Liver (tissue), 3 donors: Measurements from ENCODE around the gene ABCB4.
A peak's percentile ranks its signal among the peaks of the same experiment; 100 is the strongest.

Source experiments
- EGR1 ChIP-seq, 2 donors: IDR thresholded peaks; 2 replicates each; pipeline ENCODE4 v1.6.1; 2016 to 2018; ENCODE audit warnings: antibody characterized with exemption in 2 of 2, low read depth in 2 of 2
- GABPA ChIP-seq, 2 donors: IDR thresholded peaks in 1 of 2; conservative IDR thresholded peaks in 1 of 2; 2 replicates each; pipeline ENCODE4 v1.6.1; 2016; ENCODE audit warnings: antibody characterized with exemption in 2 of 2, mild to moderate bottlenecking in 1 of 2, moderate library complexity in 1 of 2
- NR2F2 ChIP-seq: IDR thresholded peaks from 2 replicates; pipeline ENCODE4 v1.6.1; 2016; ENCODE audit warnings: antibody characterized with exemption
- RAD21 ChIP-seq, 2 donors: IDR thresholded peaks; 2 replicates each; pipeline ENCODE4 v1.6.1; 2016; ENCODE audit warnings: antibody characterized with exemption in 2 of 2, mild to moderate bottlenecking in 2 of 2
- RXRA ChIP-seq, 2 donors: IDR thresholded peaks; 2 replicates each; pipeline ENCODE4 v1.6.1; 2017 to 2018; ENCODE audit warnings: antibody characterized with exemption in 2 of 2, mild to moderate bottlenecking in 1 of 2
- SP1 ChIP-seq: IDR thresholded peaks from 2 replicates; pipeline ENCODE4 v1.6.1; 2018; ENCODE audit warnings: antibody characterized with exemption, mild to moderate bottlenecking
- TF ChIP-seq, protein P1 (sequence below): fragments of 150-350 bp; IDR thresholded peaks from 2 replicates; pipeline ENCODE4 v1.5.1; 2017; ENCODE audit warnings: improper control_type of control experiment, low read depth, low read length; ENCODE audit not compliant: missing input control
- TF ChIP-seq, protein P2 (sequence below): IDR thresholded peaks from 2 replicates; pipeline ENCODE4 v1.6.1; 2016; ENCODE audit warnings: antibody characterized with exemption
- TF ChIP-seq, protein P3 (sequence below): IDR thresholded peaks from 2 replicates; pipeline ENCODE4 v1.6.1; 2016; ENCODE audit warnings: antibody characterized with exemption
- donor health status: healthy.
- donor health status: healthy.

DNA sequence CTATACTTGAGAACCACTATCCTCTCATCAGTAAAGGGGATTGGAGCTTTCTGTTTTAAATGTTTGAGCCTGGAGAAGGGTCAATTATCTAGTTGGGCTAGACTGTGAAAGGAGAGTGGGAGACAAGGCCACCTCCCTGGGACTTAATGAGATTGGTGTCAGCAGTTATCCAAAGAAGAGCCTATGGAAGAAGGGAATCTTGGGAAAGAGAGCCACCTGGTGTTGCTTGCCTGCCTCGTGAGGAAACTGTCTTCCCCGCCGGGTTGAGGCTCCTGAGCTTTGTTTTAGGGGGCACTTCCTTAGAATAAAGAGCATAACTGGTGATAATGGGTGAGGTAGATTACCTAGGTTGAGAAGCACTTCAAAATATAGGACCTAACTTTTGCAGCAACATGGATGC is 32.0 kb upstream of the ABCB4 start:
- TF ChIP-seq, protein P1, sequence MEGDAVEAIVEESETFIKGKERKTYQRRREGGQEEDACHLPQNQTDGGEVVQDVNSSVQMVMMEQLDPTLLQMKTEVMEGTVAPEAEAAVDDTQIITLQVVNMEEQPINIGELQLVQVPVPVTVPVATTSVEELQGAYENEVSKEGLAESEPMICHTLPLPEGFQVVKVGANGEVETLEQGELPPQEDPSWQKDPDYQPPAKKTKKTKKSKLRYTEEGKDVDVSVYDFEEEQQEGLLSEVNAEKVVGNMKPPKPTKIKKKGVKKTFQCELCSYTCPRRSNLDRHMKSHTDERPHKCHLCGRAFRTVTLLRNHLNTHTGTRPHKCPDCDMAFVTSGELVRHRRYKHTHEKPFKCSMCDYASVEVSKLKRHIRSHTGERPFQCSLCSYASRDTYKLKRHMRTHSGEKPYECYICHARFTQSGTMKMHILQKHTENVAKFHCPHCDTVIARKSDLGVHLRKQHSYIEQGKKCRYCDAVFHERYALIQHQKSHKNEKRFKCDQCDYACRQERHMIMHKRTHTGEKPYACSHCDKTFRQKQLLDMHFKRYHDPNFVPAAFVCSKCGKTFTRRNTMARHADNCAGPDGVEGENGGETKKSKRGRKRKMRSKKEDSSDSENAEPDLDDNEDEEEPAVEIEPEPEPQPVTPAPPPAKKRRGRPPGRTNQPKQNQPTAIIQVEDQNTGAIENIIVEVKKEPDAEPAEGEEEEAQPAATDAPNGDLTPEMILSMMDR = peak; percentile 22
- peak; percentile 71 to 75 for TF ChIP-seq RAD21 (IDR thresholded peaks at IDR 0.05)
- no peak for TF ChIP-seq GABPA (IDR thresholded peaks at IDR 0.05 in 1 of 2, conservative IDR thresholded peaks at IDR 0.05 in 1 of 2)
- TF ChIP-seq NR2F2 = no peak
- no peak for TF ChIP-seq EGR1 (IDR thresholded peaks at IDR 0.05; ENCODE audit: low read depth in 2 of 2)
- TF ChIP-seq, protein P2, sequence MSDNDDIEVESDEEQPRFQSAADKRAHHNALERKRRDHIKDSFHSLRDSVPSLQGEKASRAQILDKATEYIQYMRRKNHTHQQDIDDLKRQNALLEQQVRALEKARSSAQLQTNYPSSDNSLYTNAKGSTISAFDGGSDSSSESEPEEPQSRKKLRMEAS = no peak
- TF ChIP-seq, protein P3, sequence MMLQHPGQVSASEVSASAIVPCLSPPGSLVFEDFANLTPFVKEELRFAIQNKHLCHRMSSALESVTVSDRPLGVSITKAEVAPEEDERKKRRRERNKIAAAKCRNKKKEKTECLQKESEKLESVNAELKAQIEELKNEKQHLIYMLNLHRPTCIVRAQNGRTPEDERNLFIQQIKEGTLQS = no peak
- no peak for TF ChIP-seq SP1
- TF ChIP-seq RXRA (IDR thresholded peaks at IDR 0.05) = no peak
